Left renal pelvis (tissue), 4 donors: ENCODE data around the gene FKBP6. TPM values are rescaled to one million over a fixed set of nuclear protein-coding genes. Genes with fewer than 3 reads are reported as not detected.
"Not testable (repeated sequence)": the region's sequence is repeated elsewhere in the genome, so short reads cannot be mapped to it uniquely, and the experiment has no call there.

ENCODE experiments used
- DNase-seq, 4 donors: peaks; one replicate each; pipeline ENCODE4 v3.0.0-alpha.2; 2013; ENCODE audit warnings: low read depth in 4 of 4, low spot score in 3 of 4
- polyA plus RNA-seq, 4 donors: library from polyadenylated mRNA; unstranded; fragments of 120-200 nt; gene quantifications; one replicate each; pipeline ENCODE4 v1.2.1, GENCODE V29; 2013; ENCODE audit not compliant: insufficient read length in 4 of 4

The FKBP6 gene
- polyA plus RNA-seq, 4 donors: 0.16 to 0.61 (median 0.28) TPM

GRCh38 chr7:73387908-73388414 is 60.0 kb downstream of the FKBP6 start:
- DNase-seq: no peak

DNA sequence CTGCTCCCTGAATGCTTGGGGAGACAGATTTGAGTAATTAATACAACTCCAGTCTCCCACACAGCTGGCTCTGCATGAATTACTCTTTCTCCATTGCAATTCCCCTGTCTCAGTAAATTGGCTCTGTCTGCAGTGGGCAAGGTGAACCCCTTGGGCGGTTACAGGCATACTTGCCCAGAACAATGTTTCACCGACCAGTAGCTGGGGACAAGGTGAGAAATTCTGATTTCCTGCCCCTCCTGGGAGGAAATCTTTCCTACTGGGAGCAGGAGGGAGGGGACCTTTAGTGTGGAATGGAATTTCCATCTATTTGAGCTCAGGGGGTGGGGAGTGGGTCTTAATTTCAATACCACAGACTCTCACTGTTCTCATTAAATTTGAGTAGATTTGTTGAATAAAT is 63.4 kb downstream of the FKBP6 start:
- DNase-seq: no peak

GRCh38 chr7:73394422-73394821 is 66.5 kb downstream of the FKBP6 start:
- DNase-seq: no peak

GRCh38 chr7:73395538-73396503 is 67.9 kb downstream of the FKBP6 start:
- DNase-seq: no peak

DNA sequence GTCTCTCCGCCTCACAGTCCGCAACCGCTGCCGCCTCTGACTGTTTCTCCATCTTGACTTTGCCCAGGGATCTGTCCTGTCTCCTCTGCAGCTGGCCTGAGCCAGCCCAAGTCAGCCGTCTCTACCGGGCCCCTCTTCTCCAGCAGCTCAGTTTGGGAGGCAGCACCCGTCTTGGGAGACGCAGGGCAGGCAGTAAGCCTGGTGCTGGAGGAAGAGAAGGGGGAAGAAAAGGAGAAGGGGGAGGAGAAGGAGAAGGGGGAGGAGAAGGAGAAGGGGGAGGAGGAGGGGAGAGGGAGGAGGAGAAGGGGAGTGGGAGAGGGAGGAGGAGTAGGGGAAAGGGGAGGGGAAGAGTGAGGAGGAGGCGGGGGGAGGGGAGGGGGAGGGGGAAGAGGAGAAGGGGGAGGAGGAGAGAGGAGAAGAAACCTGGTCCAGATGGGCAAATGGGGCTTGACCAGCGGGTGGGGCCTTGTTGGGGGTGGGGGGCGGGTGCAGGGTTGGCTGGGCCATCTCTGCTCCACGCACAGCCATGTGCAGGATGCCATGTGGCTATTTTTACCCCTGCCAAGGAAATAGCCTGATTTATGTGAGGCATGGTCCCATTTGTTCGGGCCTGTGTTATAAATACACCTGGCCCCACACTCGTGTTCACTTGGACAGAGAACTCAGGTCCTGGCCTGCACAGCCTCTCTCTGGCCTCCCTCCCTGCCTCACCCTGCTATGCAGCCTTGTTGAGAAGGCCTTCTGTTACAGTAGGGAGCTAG is 69.7 kb downstream of the FKBP6 start:
- DNase-seq: peak in 2 of 4 donors; percentile 51 to 62

DNA sequence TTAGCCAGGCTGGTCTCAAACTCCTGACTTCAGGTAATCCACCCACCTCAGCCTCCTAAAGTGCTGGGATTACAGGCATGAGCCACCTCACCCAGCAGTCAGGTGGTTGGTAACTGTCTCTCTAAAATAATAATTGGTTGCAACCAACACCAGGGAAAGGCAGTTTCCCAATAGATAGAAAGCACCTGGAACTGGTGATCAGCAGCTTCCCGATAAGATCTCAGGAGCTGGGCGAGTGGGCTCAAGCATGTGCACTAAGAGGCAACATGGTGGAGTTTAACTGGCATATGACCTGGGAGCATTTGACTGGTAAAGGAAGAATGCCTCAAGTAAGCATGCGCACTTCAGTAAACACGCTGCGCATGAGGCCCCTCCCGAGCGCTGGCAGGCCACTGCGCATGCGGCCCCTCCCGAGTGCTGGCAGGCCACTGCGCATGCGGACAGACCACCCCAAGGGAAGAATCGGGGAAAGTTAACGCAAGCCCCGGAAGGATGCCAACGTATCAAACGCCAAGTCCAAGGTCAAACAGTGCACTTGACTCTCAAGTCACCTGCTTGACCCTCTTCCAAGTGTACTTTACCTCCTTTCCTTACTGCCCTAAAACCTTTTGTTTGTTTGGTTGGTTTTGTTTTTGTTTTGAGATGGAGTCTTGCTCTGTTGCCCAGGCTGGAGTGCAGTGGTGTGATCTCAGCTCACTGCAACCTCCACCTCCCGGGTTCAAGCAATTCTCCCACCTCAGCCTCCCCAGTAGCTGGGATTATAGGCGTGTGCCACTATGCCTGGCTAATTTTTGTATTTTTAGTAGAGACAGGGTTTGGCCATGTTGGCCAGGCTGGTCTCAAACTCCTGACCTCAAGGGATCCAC is 71.5 kb downstream of the FKBP6 start:
- DNase-seq: peak in 2 of 4 donors; percentile 61 to 64

- not testable (repeated sequence) for DNase-seq
Measured at GRCh38 chr7:73404860-73405259, 76.9 kb downstream of the FKBP6 start.

Other genes starting within 250 kb of the FKBP6 start
- gene SPDYE9, start 242.1 kb upstream of the FKBP6 start, polyA plus RNA-seq: 1 to 10 TPM in 1 of 4 donors, under 1 TPM in 3; 0.32 to 1.1 (median 0.76) TPM
- gene NSUN5, start 19.3 kb upstream of the FKBP6 start, polyA plus RNA-seq: 10 to 100 TPM in 3 of 4 donors, 1 to 10 TPM in 1; 8.9 to 23.7 (median 14.8) TPM
- under 1 TPM in 2 of 4 donors, not detected in 2; 0.31 to 0.55 TPM for gene TRIM50, start 79 bp upstream of the FKBP6 start, polyA plus RNA-seq
- under 1 TPM; 0.35 to 0.60 (median 0.43) TPM for gene FZD9, start 105.6 kb downstream of the FKBP6 start, polyA plus RNA-seq
- gene BAZ1B, start 194.1 kb downstream of the FKBP6 start, polyA plus RNA-seq: 10 to 100 TPM; 66.7 to 80.1 (median 72.3) TPM
- gene BCL7B, start 229.5 kb downstream of the FKBP6 start, polyA plus RNA-seq: 10 to 100 TPM; 30.9 to 45.2 (median 37.6) TPM